IPS-15b (cell line): Measurements from ENCODE around the gene COLEC11.
A peak's percentile ranks its signal among the peaks of the same experiment; 100 is the strongest.
"Not testable (repeated sequence)": the region's sequence is repeated elsewhere in the genome, so short reads cannot be mapped to it uniquely, and the experiment has no call there.

Source experiments
- H3K27me3 ChIP-seq: one replicate; pipeline ENCODE4 v1.6.1; 2013; ENCODE audit warnings: low read length; ENCODE audit not compliant: control insufficient read depth, insufficient read depth
- H3K36me3 ChIP-seq: one replicate; pipeline ENCODE4 v1.6.1; 2013; ENCODE audit warnings: low read length; ENCODE audit not compliant: control insufficient read depth, insufficient read depth
- H3K4me1 ChIP-seq: one replicate; pipeline ENCODE4 v1.6.1; 2013; ENCODE audit warnings: mild to moderate bottlenecking, low read length; ENCODE audit not compliant: control insufficient read depth, insufficient read depth
- H3K4me3 ChIP-seq: one replicate; pipeline ENCODE4 v1.5.1; 2013; ENCODE audit warnings: low read depth, low read length
- H3K9ac ChIP-seq: one replicate; pipeline ENCODE4 v1.6.1; 2013; ENCODE audit warnings: low read depth, mild to moderate bottlenecking, low read length
- H3K9me3 ChIP-seq: one replicate; pipeline ENCODE4 v1.6.1; 2013; ENCODE audit warnings: mild to moderate bottlenecking, low read length; ENCODE audit not compliant: control insufficient read depth, insufficient read depth

Gene COLEC11

DNA sequence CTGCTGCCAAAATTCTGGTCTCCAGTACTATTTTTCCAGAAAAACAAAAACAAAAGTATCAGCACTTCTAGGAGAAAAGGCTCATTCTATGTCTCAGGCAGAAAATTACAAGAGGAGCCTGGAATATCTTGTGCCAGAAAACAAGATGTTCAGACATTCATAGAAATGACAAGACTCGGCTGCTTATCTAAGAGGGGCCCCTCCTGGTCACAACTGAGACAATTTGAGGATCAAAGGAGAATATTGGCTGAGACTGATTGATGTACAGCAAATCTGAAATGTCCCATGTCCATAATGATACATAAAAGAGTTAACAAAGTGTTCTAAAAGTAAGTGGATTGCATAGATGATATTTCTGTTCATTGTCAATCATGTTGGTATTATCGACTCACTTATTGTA is 22.3 kb upstream of the COLEC11 start:
- no peaks in the 10 kb centered on the region for H3K27me3 ChIP-seq
- H3K36me3 ChIP-seq = peaks cover 16% of the 10 kb centered on the region
- no peaks in the 10 kb centered on the region for H3K9me3 ChIP-seq
- H3K4me3 ChIP-seq = no peak overlapping the region
- peaks cover 3% of the 10 kb centered on the region for H3K4me1 ChIP-seq
- H3K9ac ChIP-seq = no peak overlapping the region

DNA sequence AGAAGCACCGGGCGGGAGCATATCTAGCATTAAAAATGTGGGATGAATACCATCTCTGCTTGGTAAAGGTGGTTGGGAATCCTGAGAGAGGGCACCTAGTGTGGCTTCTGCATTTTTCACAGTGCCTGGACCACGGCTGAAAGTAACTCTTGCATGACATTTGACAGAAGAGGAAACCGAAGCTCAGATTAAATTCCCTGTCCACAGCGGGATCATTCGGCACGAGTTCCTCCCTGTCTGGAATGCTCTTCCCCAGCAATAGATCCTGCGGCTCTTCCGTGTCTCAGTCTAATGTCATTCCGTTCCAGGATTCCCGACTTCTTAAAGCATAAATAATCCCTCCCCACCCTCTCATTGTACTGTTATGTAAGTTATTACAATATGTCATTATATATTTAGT is 20.8 kb upstream of the COLEC11 start:
- no peaks in the 10 kb centered on the region for H3K9me3 ChIP-seq
- no peak overlapping the region for H3K4me3 ChIP-seq
- H3K36me3 ChIP-seq = peaks cover 26% of the 10 kb centered on the region
- peaks cover 6% of the 10 kb centered on the region for H3K4me1 ChIP-seq
- H3K27me3 ChIP-seq = no peaks in the 10 kb centered on the region
- H3K9ac ChIP-seq = no peak overlapping the region

DNA sequence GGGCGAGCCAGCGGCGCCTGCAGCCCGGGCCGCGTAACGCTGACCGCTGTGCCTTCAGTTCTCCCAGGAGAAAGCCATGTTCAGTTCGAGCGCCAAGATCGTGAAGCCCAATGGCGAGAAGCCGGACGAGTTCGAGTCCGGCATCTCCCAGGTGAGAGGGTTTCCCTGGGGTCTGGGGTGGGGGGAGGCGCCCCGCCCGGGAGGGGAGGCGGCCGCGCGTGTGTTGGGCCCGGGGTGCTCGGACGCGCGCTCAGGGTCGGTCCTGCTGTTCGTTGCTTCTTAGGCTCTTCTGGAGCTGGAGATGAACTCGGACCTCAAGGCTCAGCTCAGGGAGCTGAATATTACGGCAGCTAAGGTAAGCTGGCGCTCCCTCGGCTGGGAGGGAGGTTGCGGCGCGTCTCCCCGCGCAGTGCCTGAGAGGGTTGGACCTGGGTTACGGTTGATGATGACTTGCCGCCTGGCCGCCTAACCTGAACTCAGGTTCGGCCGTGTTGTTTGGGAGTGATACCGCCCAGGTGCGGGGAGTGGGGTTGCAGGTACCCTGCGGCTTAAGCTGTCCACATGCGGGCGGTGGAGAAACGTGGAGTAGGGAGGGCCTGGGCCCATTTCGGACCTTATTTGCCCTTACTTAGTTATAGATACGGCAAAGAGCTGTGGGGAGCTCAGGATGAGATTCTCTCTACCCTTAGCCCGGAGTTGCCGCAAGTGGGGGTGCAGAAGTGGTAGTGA is 19.2 kb upstream of the COLEC11 start:
- peaks cover 40% of the 10 kb centered on the region for H3K36me3 ChIP-seq

DNA sequence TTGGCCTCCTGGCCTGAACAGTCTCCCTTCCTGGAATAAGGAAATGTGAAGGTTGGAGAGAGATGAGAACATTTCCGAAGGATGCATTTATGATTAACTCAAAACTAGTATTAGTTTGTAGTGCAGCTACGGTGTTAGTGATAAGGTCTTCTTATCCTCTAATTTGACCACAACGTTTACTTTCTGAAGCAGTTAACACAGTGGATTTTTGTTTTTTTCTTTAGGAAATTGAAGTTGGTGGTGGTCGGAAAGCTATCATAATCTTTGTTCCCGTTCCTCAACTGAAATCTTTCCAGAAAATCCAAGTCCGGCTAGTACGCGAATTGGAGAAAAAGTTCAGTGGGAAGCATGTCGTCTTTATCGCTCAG is 18.7 kb upstream of the COLEC11 start:
- peak overlapping the region; percentile 98 for H3K9ac ChIP-seq
- not testable (repeated sequence) for H3K4me1 ChIP-seq, H3K27me3 ChIP-seq, H3K9me3 ChIP-seq
- H3K4me3 ChIP-seq = peak overlapping the region; percentile 96
- peaks cover 45% of the 10 kb centered on the region for H3K36me3 ChIP-seq

More for the DNA sequence above, 19.2 kb upstream of the COLEC11 start:
- Histone ChIP-seq H3K4me1 (peaks cover 6% of the 10 kb centered on the region), H3K4me3 (peak overlapping the region; percentile 96), H3K9ac (peak overlapping the region; percentile 98), H3K27me3 (no peaks in the 10 kb centered on the region), H3K9me3 (no peaks in the 10 kb centered on the region)

DNA sequence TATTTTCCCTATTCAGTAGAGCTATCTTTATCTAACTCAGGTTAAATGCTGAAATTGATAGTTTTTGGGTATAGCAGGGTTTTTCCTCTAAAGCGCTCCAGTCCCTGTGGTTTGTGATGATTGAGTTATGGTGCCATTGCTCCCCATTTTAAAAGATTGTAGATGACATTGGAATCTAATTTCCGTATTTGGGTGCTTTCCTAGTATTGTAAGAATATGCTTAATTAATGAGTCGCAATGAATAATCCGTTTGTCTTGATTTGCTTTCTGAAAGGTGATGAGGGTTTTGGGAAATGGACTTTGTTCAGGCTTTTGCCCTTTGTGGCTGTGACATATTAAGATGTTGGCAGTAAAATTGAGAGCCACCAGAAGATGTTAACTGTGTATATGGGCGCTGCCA is 15.9 kb upstream of the COLEC11 start:
- Histone ChIP-seq H3K9me3 (no peaks in the 10 kb centered on the region), H3K9ac (no peak overlapping the region), H3K4me1 (peaks cover 6% of the 10 kb centered on the region), H3K4me3 (no peak overlapping the region), H3K27me3 (no peaks in the 10 kb centered on the region), H3K36me3 (peaks cover 51% of the 10 kb centered on the region)

DNA sequence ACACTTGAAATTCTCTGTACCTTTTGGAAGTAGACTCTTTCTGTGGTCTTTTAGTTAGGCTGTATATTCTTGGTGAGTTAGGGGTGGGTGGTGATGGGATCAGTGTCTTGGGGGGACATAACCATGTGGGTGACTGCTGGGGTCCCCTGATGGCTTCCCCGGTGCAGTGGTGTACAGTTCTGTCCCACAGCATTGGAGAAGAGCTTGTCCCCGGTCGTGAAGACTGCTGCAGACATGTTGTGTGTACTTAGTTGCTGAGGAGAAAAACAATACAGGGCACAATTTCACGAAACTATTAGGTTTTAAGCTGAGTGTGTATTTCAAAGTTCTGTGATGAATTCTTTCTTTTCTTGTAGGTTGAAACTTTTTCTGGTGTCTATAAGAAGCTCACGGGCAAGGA is 14.5 kb upstream of the COLEC11 start:
- H3K36me3 ChIP-seq = peaks cover 49% of the 10 kb centered on the region

DNA sequence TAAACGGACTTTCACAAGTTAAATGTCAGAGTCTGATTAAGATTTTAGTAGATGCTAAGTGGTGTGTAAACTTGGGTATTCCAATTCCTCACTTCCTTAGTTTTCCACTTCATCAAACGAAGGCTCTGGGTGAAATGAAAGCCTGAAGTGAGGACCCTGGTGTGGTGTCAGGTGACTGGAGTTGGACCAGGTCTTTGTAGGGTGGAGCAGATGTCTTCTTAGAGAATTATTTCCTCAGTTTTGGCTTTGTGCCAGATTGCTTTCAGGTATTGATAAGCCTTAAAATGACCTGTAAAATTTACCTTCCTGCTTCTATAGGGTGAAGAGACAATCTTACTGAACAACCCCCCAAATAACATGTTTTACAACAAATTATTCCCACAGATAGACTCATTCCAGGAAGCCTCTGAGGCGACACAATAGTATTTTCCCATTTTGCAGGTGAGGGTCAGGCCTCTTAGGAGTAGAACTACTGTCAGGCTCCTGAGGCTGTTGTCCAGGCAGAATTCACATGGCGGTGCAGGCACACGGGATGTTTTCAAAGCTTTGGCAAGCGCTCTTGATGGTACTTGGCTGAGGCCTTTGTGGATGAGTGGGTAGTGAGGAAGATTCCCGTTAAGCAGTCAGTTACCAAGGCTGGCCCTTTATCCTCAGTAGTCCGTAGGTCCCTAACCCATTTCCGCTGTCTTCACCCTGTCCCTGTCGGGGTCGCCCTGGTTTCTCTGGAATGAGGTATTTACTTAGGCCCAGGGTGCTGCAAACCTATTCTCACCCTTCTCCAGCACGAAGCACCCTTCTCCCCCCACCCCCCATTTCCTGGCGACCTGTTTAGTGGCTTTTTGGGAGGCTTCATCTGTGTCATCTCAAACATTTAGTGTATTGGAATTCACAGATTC is 13.3 kb upstream of the COLEC11 start:
- Histone ChIP-seq H3K9ac (no peak overlapping the region), H3K27me3 (no peaks in the 10 kb centered on the region), H3K4me1 (peaks cover 4% of the 10 kb centered on the region), H3K36me3 (peaks cover 38% of the 10 kb centered on the region), H3K9me3 (no peaks in the 10 kb centered on the region), H3K4me3 (no peak overlapping the region)

More for the DNA sequence above, 14.5 kb upstream of the COLEC11 start:
- Histone ChIP-seq H3K9ac (no peak overlapping the region), H3K4me3 (no peak overlapping the region), H3K9me3 (no peaks in the 10 kb centered on the region), H3K4me1 (peaks cover 6% of the 10 kb centered on the region), H3K27me3 (no peaks in the 10 kb centered on the region)

DNA sequence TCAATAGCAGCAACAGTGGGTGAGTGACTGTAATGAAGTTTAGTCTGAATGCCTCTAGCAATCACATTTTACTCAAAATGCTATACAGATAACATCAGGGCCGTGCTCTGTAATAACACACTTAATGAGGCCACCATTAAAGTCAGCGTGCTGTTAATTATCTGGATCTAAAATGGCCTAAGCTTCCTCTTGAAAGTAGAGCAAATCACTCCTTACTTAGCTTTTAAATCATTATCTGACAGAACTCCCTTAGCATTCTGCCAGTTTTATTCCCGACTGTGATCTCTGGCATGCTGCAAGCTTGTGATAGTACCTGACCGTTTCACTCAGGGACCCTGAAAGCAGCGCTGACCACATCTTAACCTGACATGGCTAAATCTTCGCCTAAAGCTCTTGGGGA is 10.8 kb upstream of the COLEC11 start:
- Histone ChIP-seq H3K4me1 (no peaks in the 10 kb centered on the region), H3K4me3 (no peak overlapping the region), H3K36me3 (peaks cover 25% of the 10 kb centered on the region), H3K9me3 (no peaks in the 10 kb centered on the region), H3K9ac (no peak overlapping the region), H3K27me3 (no peaks in the 10 kb centered on the region)

DNA sequence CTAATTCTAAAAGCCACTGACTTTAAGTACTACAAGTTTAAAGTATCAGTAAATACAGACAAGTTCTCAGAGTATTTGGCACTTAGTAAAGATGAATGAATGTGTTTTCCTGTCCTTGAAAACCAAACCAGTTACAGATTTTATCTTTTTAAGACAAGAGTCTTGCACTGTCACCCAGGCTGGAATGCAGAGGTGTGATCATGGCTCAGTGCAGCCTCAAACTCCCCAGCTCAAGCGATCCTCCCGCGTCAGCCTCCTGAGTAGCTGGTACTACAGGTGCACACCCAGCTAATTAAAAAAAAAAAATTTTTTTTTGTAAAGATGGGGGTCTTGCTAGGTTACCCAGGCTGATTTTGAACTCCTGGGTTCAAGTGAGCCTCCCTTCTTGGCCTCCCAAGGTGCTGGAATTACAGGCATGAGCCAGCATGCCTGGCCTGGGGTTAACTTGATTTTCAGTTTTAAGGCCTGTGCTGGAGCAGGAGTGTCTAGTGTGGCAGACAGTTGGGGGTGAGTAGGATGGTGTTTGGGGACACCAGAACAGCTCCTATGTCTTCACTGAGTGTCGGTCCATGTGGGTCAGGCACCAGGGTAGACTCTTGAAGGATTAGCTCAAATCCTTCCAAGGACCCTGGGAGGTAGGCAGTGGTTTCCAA is 10.2 kb upstream of the COLEC11 start:
- Histone ChIP-seq H3K4me3 (no peak overlapping the region), H3K9ac (no peak overlapping the region), H3K9me3 (no peaks in the 10 kb centered on the region), H3K4me1 (no peaks in the 10 kb centered on the region), H3K36me3 (peaks cover 20% of the 10 kb centered on the region), H3K27me3 (no peaks in the 10 kb centered on the region)

DNA sequence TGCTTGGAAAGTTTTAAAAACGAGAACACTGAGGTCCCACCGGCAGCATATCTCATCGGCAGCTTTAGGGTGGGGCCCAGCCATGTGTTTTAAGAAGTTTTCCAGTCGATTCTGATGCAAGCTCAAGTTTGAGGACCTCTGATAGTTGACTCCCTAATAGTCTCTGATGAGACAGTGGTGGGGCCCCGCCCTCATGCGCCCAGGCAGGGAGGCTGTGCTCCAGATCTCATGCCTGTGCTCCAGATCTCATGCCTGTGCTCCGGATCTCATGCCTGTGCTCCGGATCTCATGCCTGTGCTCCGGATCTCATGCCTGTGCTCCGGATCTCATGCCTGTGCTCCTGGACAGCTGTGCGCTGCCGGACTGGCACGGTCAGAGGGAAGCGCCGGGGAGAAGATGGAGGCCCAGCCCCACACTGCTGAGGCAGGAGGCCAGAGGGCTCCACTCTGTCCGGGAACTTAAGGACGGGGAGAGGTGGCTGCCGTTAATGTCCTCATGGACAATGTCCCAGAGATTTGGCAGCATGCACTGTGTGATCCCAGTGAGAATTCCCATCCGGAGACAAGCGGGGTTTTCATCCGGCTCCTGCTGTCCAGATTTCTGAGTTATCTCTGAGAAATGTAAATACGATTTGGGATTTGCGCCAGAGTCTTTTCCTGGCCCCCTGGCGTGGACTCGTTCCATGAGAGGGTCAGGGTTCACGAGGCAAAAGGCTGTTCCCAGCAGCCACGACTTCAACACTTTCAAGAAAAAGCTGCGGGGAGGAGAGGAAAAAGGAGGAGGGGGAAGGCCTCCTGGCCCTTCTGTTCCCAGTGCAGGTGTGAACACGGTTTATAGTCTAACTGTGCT is 9.4 kb upstream of the COLEC11 start:
- Histone ChIP-seq H3K9ac (no peak overlapping the region), H3K4me1 (no peaks in the 10 kb centered on the region), H3K36me3 (peaks cover 12% of the 10 kb centered on the region), H3K4me3 (no peak overlapping the region), H3K9me3 (no peaks in the 10 kb centered on the region), H3K27me3 (no peaks in the 10 kb centered on the region)

DNA sequence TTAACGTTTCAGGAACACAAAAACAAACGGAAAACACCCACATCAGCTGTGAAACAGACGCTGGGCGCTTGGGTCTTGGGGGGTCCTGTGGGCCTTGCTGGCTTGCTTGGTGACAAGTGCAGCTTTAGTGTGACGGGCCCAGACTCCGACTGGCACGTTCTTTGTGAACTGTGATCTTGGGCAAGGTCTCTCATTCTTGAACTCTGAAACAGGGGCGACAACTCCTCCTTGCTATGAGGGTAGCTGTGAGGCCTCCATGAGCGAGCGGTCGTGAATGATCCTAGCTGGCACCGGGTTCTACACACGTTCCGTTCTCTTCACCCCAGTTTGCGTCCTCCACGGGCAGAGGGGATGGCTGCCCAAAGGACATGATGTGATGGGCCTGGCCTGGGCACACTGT is 8.7 kb upstream of the COLEC11 start:
- no peak overlapping the region for H3K9ac ChIP-seq
- H3K4me3 ChIP-seq = no peak overlapping the region
- no peaks in the 10 kb centered on the region for H3K27me3 ChIP-seq
- H3K4me1 ChIP-seq = no peaks in the 10 kb centered on the region
- H3K36me3 ChIP-seq = peaks cover 5% of the 10 kb centered on the region
- H3K9me3 ChIP-seq = no peaks in the 10 kb centered on the region
